HG02981 (cell line): ENCODE results near the gene CACNB1.

ENCODE experiments used
- ATAC-seq: cut with Tn5 transposase; IDR thresholded peaks from one replicate; pipeline ENCODE4 v1.9.1; 2021; ENCODE audit warnings: mild to moderate bottlenecking, moderate library complexity; ENCODE audit not compliant: unreplicated experiment

CACNB1 gene

DNA sequence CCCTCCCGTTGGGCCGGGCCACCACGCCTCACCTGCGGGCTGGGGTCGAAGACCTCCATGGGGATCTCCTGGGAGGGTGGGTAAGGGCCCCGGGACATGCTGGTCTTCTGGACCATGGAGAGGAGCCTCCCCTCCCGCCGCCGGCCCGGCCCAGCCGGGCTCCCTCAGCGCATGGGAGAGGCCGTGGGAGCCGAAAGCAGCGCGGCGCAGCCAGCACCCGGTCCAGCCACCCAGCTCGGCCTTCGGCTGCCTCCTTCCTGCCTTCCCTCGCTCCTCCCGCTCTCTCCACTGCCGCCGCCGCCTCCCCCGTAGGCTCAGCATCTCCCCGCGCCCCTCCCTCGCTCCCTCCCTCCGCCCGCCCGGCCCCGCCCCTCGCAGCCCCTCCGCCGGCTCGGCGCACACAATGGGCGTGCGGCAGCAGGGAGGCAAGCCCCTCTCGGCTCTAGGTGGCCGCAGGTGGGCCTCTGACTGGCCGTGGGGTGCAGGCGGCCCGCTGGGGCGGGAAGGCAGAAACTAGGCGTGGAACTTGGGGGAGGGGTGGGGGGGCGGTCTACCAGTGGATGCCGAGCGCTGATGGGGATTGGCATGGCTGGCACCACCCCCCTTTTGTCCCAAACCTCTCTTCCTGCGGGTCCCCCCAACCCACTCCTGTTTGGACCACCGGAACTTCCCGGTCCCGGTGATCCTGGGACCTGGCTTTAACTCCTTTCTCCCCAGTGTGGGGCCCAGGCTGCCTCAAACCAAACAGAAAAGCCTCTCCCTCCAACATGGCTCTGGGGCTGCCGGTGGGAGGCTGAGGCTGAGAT, at the start of gene CACNB1:
TSS of gene CACNB1 (minus strand) at position 290 of the 806 bp plus-strand sequence. CDS start at position 116, 174 bp downstream.
- ATAC-seq: no peak

DNA sequence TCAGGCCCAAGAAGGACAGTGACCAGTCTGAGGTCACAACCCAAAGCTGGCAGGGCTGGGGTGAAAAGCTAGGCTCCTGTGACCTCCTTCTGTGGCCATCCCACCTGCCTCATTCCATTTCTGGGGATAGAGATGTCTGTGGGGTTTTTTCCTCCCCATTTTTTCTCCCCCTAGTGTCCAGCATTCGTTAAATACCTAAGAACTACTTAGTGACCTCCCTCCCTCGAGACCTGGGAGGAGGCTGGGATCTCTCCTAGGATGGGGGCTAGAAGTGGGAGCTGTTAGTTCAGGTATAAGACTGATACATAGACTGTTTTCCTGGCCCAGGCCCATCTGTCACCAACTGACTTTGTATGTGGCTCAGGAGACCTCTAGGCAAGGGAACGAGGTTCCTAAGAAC, 48.8 kb upstream of the CACNB1 start:
- ATAC-seq: no peak

DNA sequence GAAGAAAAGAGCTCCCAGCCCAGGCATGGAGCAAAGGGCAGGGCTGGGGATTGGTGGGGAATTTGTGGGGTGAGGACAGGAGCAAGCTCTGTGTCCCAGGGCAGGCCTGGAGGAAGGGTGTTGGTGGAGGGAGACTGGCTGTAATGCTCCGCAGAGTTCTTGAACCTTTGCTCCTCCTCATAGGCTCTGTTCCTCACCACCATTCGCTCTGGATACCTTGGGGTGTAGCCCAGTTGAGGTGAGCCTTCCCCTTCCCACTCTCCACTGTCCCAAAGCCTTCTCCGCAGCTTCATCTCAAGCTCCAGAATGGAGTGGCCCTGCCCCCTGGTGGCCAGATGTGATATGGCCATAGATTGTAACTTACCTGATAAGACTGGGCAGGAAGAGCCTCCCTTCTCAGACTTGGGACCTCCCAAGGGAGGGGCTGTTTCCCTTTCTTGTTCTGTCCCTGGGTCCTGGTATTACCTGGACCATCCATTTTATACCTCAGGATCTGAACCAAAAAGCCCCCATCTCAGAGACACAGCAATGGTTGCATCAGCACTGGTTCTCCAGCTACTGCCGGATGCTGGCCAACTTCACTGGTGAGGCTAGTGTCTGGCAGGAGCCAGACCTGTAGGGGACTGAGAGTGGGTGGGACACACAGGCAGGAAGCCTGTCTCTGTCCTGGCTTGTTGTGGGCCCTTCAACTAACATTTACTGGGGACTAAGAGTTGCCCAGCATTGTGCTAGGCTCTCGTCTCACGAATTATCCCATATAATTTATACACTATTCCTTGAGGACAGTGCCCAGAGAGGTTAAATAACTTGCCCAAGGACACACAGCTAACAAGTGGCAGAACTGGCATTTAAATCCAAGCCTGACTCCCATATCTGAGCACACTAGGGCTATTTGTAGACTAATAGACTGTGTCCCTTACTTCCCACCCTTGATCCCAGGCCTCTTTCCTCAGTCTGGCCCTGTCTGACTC, 47.4 kb upstream of the CACNB1 start:
- ATAC-seq: no peak

DNA sequence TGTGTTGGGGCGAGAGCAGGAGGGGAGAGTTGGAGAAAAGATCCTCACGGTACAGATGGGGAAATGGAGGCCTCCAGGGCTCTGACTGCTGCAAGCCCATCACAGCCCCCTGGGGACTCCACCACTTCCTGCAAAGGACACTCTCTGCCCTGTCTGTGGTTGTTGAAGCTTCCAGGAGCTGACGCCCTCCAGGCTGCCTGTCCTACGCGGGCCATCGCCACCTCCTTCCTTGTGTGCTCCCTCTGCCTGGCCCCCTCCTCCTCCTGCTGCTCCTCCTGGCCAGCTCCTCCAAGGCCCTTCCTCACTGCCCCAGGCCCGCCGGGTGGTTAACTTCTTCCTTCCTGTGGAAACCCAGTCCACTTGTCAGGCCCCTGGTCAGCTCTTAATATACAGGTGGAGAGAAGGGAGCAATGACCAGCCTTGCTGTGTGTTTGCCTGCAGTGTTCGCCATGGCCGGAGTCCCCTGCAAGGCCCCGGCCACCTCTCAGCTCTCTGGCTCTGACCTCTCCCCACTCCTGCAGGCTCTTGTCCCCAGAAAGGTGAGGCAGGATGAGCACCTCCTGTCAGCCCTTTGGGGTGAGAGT, 46.6 kb upstream of the CACNB1 start:
- ATAC-seq: no peak

DNA sequence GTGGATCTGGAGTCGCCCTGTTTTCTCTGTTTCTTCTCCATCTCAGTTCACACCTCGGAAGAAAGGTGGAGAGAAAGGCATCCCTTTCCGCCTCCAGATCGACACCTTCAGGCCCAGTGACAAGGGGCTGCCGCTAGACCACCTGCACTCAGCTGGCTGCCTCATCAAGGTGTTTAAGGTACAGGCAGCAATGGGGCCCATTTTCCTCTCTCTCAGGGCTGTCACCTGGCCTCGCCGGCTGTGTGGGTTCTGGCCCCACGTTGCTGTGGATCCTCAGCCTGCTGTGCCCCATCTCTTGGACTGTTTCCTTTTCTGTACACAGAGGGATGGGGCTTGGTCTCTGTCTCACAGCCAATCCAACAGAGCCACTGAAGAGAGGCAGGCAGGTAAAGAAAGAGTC, 45.7 kb upstream of the CACNB1 start:
- no peak for ATAC-seq

GRCh38 chr17:39240631-39241030, 43.2 kb upstream of the CACNB1 start:
- ATAC-seq: no peak

- ATAC-seq: peak; percentile 46
Measured at GRCh38 chr17:39239640-39240314, 42.3 kb upstream of the CACNB1 start.

DNA sequence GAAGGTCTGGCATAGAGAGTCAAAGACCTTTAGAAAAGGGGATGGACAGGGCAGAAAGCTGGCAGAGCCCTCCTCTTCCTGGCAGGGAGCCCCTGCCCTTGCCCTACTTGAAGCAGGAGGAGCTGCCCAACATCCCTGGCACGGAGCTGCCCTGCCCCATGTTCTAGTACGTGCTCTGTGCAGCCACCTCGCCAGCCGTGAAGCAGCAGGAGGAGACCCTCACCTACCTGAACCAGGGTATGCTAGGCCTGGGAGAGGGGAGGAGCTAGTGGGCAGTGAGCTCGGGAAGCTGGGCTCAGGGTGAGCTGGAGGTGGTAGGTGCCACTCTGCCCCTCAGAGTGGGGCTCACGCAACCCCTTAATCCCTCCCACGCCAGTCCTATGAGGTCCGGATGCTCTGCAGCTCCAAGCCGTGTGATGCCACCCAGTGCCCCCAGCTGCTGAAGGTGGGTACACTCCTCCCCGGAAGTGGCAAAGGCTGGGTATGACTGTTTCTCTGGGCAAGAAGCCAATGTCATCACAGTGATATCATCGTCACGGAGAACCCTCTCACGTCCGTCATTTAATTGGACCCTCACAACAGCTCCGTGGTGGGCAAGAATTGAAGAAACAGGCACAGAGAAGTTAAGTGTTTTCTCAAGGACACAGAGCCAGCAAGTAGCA, 41.0 kb upstream of the CACNB1 start:
- no peak for ATAC-seq

GRCh38 chr17:39237586-39237985, 40.1 kb upstream of the CACNB1 start:
- ATAC-seq: no peak

DNA sequence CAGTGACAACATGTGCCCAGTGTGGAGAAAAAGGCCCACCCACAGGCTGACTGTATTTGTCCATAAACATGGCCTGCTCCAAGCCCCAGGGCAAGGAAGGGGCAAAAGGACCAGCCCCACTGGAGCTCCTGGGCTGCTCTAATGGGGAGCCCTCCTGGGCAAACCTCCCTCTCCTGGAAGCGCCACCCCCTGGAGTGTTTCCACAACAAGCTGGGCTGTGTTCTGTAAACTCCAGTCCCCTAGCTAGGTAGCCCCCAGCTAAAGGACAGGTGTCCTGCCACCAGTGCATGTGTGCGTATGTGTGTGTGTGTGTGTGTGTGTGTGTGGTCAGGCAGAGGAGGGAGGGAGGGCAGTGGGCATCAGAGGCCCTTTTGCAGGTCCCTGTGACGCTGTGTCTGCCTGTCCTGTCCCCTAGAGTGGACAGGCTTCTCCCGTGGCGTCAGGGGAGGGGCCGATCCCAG, 39.5 kb upstream of the CACNB1 start:
- no peak for ATAC-seq

DNA sequence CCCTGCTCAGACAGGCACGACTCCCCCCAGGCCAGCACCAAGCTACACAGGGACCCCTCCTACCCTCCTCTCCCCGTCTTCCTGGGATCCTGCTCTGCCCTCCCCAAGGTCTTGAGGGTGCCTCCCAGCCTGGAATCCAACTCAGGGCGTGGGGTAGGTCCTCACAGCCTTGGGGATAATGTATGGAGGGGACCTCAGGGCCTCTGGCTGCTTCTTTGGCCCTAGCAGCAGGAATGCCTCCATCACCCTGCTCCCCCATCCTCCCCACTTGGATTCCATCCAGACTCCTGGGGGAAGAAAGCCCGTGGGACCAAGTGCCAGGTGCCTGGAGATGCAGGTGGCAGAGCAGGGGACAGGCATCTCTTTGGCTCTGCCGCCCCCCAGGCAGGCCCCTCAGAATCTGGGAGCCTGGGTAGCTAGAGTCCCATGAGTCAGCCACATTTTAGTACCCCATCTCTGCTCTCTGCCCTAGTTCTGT, 39.0 kb upstream of the CACNB1 start:
- ATAC-seq: no peak

- no peak for ATAC-seq
Measured at GRCh38 chr17:39235555-39236449, 38.3 kb upstream of the CACNB1 start.

DNA sequence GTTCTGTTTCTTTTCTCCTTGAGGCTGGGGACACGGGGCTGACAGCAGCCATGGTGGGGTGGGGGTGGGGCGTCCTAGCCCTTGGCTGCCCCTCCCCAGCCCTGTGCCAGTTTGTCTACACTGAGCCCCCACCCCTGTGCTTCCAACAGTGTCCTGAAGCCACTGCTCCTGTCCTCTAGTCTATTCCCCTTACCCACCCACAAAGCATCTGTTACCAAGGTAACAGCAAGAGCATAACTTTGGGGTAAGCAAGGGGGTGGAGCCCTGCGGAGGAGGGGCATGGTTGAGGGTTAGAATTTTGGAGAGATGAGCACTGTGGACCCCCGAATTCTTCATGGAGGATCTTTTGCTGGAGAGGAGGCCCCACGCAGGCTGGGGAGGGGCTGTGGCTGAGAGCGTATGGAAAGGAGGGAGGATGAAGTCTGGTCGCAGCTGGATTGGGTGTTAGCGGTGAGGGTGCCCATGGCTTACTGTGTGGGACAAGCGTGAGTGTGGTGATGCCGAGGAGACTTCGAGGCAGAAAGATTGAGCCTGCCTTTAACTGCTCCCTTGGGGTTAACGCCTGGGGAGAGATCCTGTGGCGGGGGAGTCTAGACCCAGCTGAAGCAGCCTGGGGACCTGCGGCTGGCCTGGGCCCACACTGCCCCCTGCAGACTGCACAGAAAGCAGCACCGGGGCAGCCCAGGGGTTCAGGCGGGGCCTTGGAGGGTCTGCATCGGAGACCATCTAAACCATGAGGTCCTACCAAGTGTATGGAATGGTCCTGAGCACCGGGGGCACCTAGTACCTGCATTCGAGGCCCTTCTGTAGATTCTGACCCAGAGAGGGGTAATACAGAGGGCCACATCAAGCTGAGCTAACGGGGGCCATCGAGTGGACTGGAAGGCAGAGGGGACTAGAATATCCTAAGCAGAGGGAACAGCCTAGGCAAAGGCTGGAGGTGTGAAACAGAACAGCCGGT, 34.4 kb upstream of the CACNB1 start:
- no peak for ATAC-seq

- no peak for ATAC-seq
Measured at GRCh38 chr17:39231091-39231561, 33.7 kb upstream of the CACNB1 start.

DNA sequence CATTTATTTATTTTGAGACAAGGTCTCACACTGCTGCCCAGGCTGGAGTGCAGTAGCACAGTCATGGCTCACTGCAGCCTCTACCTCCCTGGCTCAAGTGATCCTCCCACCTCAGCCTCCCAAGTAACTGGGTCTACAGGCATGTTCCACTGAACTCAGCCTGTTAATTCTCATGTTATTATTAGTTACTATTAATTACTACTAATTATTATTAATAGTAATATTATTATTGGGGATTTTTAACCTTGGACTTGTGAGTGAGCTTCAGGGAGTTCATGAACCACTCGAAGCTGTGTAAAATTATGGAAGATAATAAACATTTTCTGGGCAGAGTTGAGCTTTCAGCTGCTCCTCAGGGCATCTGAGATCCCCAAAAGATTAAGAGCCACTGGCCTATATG, 32.9 kb upstream of the CACNB1 start:
- ATAC-seq: no peak

DNA sequence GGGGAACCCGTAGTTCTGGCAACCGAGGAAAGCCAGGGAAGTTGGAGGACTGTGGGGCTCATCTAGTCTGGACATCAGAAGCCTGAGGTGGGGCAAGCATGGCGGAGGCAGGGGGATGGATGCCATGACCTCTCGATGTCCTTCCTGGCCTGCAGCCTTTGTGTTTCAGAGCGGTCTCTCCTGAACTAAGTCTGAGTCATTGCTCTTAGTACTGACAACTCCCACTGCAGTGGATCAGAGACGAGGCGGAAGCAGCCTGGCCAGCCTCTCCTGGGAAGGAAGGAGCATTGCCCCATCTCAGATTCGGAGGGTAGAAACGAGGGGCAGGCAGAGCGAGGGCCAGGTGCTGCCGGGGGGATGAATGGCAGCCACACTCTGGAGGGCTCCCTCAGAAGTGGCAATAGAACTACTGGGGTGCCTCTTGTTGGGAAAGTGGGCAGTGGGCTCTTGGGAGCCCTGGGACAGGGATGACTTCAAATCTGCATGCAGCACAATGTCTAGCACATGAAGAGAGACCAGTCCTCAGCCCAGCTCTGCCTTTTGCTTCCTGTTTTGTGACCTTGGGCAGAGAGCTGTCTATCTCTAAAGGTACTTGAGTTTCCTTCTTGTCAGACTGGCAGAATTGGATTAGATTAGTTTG, 31.9 kb upstream of the CACNB1 start:
- no peak for ATAC-seq

- no peak for ATAC-seq
Measured at GRCh38 chr17:39227364-39227919, 30.0 kb upstream of the CACNB1 start.
